MCF 10A (cell line): ENCODE results near the gene ERG28. TPM values are rescaled to one million over a fixed set of nuclear protein-coding genes. Genes with fewer than 3 reads are reported as not detected.

Experiments
- total RNA-seq: library from RNA; stranded (reverse); gene quantifications from 2 replicates; pipeline ENCODE4 v1.2.3, GENCODE V29; 2022

ERG28 gene
- total RNA-seq, 1 experiment from 2014 or later = 11.1 TPM

Other genes starting within 250 kb of the ERG28 start
- gene JDP2, start 232.9 kb downstream of the ERG28 start, total RNA-seq = 38.9 and 45.3 TPM in 2 replicates
- not detected in 2 replicates for gene BATF, start 138.4 kb downstream of the ERG28 start, total RNA-seq
- gene FLVCR2, start 82.3 kb downstream of the ERG28 start, total RNA-seq = 3.2 and 4.2 TPM in 2 replicates
- 29.0 and 31.7 TPM in 2 replicates for gene TTLL5, start 370 bp upstream of the ERG28 start, total RNA-seq